ENCODE data around the gene STARD4.

STARD4 gene

DNA sequence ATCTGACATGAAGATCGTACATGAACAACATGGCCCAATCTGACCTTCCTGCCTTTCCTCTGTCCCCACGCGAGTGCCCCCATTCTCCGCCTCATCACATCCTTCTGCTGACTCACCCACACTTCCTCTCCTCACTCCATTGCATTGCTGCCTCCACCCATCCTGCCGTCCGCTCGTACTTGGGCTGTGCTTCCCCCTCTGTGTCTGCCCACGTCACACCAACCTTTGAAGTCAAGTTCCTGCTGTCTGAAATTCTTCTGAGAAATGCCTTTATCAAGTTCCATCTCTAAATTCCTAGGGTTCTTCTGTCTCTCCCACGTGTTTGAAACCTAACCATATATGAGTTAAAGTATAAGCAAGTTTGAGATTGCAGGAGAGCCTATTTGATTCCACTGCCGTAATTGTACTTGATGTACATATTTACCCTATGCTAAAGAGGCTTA, 18.0 kb upstream of the STARD4 start:
- peak; percentile 40 to 62 (median 55) for DNase-seq (ENCODE audit: low read depth in 3 of 3, low spot score in 1 of 3)

DNA sequence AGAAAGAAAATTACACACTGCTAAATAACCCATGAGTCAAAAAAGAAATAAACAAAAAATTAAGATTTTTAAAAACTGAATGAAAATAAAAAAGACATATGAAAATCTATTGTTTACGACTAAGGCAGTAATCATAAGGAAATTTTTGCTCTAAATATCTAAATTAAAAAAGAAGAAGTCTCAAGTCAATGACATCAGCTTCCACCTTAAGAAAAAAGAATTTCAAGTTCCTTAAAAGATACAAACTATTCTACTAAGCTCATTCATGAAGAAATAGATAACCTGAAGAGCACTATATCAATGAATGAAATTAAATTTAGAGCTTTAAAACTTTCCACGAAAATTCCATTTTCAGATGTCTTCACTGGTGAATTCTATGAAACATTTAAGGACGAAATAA, 15.7 kb upstream of the STARD4 start:
- DNase-seq (ENCODE audit: low read depth in 3 of 3, low spot score in 1 of 3) = no peak

DNA sequence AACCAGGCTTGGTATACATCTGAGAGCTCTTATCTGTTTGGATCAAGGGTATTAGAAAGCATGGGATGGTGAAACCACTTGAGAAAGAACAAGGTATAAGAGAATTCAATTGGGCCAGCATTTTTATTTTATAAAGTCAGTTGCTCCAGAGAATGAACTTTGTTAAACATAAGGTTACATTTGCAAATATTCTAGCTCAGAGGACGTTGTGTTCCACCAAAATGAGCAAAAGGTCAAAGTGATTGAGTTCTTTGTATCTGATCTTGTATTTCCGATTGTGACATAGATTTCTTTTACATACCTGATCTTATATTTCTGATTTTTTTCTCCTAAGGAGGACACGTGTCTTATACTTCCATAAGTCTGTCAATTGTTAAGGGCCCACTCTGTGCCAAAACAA, 8.6 kb upstream of the STARD4 start:
- DNase-seq (ENCODE audit: low read depth in 3 of 3, low spot score in 1 of 3) = no peak

DNA sequence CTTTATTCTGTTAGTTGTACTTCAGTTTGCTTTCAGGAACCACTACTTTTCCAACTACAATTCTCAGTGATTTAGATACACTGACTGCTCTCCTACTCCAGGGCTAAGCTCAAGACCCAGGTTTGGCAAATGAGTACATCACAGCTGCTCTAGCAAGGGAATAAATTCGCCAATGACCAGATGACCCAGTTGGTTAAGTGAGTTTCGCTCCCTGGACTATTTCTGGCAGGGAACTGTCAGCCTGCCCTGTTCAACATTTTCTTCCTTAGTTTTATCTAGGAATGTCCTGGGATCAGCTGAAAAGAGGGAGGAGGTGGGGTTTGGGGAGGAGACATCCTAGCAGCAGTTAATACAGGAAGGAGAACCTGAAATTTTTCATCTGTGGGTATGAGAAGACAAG, 6.4 kb upstream of the STARD4 start:
- DNase-seq (ENCODE audit: low read depth in 3 of 3, low spot score in 1 of 3) = no peak

DNA sequence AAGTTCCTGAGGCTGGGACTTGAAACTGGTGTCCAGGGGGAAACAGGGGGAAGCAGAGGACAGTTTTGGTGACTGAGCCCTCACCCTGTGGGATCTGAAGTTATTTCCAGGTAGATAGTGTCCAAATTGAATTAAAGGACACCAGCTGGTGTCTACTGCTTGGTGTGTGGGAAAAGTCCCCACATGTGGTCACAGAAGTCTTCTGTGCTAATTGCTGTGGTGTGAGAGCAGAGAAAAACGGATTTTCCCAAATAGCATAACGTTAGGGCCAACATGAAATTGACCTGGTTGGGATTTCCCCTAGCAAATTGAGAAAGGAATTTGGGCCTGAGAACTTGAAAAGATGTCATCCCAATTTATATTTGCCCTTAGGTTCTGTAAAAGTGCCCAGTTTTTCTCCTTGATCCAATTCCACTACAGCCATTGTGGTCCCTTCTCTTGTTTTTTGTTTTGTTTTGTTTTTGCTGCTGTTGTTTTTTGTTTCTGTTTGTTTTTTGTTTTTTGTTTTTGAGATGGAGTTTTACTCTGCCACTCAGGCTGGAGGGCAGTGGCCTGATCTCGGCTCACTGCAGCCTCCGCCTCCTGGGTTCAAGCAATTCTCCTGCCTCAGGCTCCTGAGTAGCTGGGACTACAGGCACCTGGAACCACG, 5.6 kb upstream of the STARD4 start:
- DNase-seq (ENCODE audit: low read depth in 3 of 3, low spot score in 1 of 3) = no peak

DNA sequence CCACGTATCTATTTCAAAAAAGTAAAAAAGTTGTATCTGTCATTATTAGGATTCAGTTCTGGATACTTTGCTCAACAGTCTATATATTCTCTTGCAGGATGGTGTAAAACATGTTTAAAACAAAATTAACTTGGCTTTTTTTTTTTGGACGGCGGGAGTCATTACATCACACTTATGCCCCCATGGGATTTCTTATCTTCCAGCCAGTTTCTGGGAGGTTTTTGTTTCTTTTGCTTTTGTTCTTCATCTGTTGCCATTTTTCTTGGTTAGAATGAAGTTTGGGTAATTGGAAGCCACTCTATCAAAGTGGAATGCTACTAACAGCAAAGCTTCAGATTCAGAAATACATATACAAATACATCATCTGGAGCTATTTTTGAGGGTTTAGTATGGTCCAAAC, 1.8 kb upstream of the STARD4 start:
- DNase-seq (ENCODE audit: low read depth in 3 of 3, low spot score in 1 of 3) = no peak

DNA sequence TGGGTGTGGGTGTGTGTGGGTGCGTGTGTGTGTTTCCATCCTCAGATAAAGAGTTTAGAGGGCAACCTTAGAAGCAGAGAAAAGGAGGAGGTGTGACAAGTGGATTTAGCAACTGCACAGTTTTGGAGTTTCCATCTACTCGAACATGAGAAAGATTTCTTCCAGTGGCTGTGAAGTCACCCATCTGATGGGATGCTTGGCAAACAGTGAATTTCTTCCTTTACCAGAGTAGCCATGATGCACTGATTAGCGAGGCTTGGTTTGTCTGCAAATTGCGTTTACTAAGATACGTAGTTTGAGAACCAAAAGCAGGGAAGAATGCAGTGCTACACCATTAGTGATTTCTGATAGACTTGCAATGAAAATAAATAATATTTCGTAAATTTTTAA, 791 bp upstream of the STARD4 start:
- no peak for DNase-seq (ENCODE audit: low read depth in 3 of 3, low spot score in 1 of 3)

DNA sequence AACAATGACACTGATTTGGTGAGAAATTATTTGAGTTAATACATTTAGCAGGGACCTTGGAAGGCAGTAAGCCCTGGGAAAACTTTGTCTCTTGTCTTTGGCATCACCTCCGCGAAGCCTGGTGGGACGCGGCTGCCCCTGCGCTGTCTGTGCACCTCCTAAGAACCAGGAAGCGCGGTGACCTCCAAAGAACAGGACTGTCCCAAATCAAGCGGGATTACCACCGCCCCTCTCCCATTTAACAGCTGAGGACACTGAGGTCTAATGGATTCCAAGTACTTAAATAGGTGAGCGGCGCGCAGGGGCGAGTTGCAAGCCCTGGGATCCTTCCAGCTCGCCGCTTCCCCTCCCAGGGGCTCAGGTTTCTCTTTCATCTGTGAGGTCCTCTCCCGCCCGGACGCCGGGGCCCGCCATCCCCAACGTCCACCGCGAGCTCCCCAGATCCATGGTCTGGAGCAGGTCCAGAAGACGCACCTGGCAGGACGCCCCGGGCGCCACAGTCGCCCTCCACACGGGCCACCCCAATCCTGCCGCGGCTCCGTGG, 432 bp downstream of the STARD4 start:
- peak in 1 of 3 donors; percentile 0 for DNase-seq (ENCODE audit: low read depth in 3 of 3, low spot score in 1 of 3)

DNA sequence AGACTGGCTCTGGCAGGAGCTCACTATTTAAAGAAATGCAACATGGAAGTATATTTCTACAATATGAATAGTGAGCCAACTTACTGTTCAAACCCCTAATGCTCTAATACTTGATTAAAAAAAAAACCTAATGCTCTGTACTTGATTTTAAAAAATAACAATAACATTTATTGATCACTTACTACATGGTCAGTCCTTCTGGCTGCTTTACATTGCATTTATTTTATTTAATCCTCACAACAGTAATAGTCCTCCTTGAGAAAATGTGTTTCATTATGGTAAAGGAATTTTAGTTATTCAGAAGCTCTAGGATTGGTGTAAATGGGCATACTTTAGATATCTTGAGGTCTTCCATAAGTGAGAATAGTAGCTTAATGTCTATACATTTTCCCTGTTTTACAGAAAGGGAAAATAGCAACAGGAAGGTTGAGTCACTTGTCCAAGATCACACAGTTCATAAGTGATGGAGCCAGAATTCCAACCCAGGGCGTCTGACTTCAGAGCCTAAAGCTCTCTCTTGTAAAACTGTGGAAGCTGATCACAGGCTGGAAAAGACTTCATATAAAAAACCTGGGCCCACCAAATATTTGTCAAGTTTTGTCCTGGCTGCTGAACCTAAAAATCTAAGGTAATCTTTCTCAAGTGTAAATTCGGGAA, 1.0 kb downstream of the STARD4 start:
- DNase-seq (ENCODE audit: low read depth in 3 of 3, low spot score in 1 of 3) = no peak

DNA sequence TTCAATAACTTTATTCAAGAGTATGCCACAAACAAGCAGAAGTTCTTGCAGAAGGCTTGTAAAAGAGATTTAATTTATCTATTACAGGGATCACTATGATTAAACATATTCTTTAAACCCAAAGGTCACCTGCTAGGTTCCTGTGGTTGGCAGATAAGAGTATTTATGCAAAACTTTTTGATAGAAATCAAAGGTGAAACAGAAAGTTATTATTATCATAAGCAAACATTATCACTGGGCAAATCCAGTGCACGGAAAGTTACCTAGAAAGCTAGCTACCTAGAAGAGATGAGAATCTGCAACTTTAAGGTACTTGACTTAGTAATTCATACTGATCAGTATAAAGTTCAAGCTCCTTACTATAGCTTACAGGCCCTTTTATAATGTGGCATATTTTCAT, 3.2 kb downstream of the STARD4 start:
- DNase-seq (ENCODE audit: low read depth in 3 of 3, low spot score in 1 of 3) = no peak

DNA sequence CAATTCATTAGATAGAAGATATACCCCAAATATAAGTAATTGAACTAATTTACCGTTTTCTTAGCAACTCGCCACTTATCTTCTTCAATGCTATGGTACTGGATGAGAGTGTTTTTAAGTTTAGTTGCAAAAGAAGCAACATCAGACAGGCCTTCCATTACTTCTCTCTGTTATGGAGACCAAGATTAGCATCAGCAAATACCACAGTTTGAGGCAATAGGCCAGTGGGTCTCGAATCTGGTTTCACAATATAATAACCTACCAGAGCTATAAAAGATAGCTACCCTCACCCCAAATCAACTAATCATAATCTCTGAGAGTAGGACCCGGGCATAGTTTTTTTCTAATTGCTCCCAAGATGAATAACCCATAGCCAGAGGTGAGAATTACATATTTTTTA, 5.1 kb downstream of the STARD4 start:
- DNase-seq (ENCODE audit: low read depth in 3 of 3, low spot score in 1 of 3) = no peak

DNA sequence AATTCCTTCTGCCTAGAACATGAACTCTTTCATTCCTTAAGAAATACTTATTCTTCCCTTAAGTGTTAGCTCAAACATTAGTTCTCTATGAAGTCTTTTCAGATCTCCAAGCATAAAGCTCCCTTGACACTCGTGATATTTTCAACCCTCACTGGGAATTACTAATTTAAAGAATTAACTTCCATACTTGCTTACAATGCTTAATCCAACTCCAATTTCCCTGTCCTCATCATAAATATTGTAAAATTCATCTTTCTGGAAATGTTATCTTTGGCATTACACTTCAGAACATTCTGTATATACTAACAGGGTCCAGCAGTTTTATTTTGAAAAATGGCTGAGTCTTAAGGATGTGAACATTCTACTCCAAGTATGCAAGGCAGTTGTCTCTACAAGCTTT, 7.2 kb downstream of the STARD4 start:
- no peak for DNase-seq (ENCODE audit: low read depth in 3 of 3, low spot score in 1 of 3)

DNA sequence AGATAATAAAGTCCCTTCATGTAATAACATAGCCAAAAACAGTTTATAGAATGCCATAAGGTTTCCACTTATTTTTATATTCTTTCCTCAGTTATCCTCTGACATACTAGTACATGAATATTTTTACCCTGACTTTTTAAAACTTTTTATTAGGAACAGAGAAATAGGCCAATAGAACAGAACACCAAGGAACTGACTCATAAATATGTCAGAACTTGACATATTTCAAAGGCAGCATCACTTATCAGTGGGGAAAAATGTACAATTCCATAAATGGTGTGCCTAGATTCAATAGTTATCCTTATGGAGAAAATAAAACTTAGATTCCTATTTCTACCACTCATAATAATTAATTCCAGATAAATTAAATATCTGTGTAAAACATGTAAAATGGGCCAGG, 9.4 kb downstream of the STARD4 start:
- DNase-seq (ENCODE audit: low read depth in 3 of 3, low spot score in 1 of 3) = no peak

DNA sequence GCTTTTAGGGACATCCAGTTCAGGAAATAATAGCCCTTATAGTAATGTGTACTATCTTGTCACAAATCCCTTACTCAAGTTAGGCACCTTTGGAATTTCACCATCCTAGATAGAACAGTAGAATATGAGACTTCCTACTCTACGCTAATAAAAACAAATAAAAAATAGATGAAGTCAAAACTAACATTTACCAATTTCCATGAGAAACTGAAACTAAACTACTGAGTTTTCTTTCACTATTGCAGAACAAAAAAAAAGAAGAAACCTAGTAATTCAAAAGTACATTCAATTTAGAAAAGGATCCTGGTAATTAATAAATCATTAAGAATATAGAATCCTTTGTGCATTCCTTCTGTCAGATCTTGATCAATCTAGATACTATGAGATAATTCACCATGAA, 14.0 kb downstream of the STARD4 start:
- DNase-seq (ENCODE audit: low read depth in 3 of 3, low spot score in 1 of 3) = no peak

DNA sequence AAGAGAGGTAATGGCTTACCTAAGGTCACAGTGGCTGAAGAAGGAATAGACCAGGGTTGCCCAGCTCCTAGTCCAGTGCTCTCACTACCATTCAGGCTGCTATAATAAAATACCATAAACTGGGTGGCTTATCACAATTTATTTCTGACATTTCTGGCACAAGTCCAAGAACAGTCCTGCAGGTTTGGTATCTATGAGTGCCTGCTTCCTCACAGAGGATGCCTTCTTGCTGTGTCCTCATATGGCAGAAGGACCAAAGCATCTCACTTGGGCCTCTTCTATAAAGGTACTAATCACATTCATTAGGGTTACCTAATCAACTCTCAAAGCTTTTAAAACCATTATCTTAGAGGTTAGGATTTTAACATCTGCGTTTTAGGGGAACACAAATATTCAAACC, 17.2 kb downstream of the STARD4 start:
- DNase-seq (ENCODE audit: low read depth in 3 of 3, low spot score in 1 of 3) = no peak

DNA sequence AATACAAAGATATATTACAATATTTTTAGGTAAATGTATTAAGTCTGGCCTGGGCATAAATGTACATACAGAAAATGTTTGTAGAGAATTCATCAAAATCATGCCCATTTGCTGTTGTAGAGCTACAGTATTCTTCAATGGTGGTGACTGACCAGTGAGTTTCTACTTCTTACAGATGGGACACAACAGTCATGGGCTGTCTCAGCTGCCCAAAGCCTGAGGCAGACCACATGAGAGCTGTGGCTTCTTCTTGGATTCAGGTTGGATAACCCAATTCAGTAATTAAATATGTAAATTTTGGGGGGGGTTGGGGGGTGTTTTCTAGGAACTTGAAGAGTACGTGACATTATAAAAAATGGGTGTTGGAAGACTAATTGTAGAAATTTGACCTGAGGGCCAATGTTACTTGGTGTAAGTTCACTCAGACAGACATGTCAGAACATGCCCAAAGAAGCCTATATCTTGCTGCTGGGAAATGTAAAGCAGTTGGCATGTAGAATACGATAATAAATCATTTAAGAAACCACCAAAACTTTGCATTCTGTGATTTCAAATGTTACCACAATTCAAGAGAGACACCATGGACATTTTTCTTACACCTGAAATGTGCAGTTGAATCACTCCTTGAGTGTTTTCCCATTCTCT, 17.9 kb downstream of the STARD4 start:
- DNase-seq (ENCODE audit: low read depth in 3 of 3, low spot score in 1 of 3) = no peak

DNA sequence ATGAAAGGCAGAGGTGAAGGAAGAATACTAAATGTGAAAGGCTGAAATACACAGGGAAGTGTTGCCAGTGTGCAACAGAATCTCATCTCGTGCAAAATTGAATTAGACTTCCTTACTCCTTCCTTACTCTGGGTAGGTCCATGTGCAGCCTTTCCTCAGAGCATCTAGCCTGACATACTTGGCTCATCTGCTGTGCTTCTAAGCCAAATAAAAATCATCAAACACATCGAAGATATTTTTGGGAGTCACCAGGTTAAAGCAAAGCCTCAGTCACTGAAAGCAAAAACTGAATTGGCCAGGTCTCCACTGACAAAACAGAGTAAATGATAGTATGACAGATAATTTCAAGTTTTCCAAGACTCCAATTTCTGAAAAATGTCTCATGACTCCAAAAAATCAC, 19.3 kb downstream of the STARD4 start:
- no peak for DNase-seq (ENCODE audit: low read depth in 3 of 3, low spot score in 1 of 3)

DNA sequence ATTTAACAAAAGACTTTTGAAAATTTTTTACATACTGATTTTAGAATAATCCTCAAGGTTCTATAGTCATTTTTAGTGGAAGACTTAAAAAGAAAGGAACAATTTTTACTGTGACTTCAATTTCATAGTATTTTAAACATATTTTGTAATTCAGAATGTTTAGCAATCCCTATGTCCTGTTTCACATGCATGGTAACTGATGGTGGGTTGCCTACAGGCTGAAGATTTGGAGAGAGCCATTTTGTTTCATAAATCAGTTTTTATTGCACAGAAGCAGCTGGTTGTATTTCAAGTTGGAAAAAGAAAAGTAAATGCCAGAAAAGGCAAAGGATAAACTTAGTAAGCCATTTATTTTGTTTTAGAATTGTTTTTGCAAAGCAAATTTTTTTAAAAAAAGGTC, 24.0 kb downstream of the STARD4 start:
- DNase-seq (ENCODE audit: low read depth in 3 of 3, low spot score in 1 of 3) = no peak

DNA sequence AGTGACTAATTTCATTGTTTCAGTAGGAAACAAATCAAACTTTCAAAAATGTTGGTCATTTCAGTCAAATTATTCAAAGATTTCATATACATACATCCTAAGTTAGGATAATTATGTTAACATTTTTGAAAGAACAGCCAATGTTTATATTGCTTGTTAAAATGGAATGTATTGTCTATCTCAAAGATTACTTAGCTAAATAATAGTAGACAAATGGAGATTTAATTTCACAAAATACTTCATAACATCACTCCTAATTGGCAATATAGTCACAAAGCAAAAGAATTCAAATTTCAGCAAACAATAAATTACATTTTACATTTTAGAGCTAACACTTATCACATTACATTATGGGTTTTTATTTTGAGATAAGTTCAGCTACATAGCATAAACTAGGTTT, 25.4 kb downstream of the STARD4 start:
- no peak for DNase-seq (ENCODE audit: low read depth in 3 of 3, low spot score in 1 of 3)

DNA sequence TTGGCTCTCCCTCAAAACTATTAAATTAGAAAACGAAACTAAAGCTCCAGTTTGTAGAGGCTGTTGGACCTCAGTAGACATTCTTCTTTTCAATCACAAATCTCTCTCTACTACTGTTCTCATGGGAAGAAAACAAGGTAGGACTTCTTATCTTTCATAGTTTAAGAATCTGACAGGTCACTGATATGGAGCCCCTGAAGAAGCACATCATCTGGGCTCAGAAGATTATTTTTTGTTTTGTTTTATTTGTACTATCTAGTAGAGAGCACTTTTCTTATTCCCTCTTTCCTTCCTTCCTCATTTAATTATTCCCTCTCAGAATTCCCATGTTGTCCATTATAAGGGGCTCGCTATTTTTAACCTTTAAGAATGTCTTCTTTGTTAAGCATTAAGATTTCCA, 26.3 kb downstream of the STARD4 start:
- no peak for DNase-seq (ENCODE audit: low read depth in 3 of 3, low spot score in 1 of 3)

DNA sequence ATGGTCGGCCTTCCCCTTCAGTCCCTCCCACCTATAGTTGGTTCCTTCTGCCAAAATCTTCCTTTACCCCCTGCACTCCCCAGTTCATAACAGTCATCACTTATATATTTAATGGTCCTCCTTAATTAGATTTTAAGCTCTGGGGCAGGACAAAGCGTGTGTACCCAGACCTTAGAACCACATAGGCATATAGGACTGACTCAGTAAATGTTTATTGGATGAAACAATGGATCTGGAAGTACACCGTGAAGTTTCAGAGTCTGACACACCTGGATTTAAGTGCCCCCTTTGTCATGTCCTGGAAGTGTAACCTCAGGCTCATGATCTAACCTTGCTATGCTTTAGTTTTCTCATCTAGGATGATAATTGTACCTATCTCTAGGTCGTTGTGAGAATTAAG, 32.0 kb downstream of the STARD4 start:
- DNase-seq (ENCODE audit: low read depth in 3 of 3, low spot score in 1 of 3) = no peak

DNA sequence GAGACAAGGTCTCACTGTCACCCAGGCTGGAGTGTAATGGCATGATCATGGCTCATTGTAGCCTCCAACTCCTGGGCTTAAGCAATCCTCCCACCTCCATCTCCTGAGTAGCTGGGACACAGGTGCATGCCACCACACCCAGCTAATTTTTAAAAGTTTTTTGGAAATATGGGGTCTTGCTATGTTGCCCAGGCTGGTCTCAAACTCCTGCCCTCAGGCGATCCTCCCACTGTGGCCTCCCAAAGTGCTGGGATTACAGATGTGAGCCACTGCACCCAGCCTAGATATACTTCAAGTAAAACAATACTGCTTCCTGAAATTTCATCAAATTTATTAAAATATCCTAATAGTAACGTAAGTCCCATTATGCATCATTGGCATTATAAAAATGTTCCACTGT, 33.4 kb downstream of the STARD4 start:
- no peak for DNase-seq (ENCODE audit: low read depth in 3 of 3, low spot score in 1 of 3)

DNA sequence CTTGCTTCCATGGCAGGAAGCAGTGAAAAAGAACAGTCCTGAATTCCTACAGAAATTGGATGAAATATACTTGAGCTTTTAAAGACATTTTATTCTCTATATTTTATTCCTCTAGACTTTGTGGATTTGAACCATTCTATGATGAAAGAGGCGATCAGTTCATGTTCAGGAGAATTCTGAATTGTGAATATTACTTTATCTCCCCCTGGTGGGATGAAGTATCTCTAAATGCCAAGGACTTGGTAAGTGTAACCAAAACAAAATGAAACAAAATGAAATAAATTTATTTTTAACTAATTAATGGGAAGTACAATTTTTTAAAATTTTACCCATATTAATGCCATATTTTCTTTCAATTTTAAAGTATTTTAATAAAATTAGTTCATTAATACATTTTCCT, 34.1 kb downstream of the STARD4 start:
- DNase-seq (ENCODE audit: low read depth in 3 of 3, low spot score in 1 of 3) = no peak

All from stimulated activated CD4-positive, alpha-beta T cell treated with anti-CD3 and anti-CD28 coated beads, TNF-alpha, amount 100 ng/mL, for 1 hour (primary cell).